GM21619 (cell line): Measurements from ENCODE around the gene RXRA.

Source experiments
- ATAC-seq: cut with Tn5 transposase; IDR thresholded peaks from one replicate; pipeline ENCODE4 v1.9.1; 2021; ENCODE audit not compliant: unreplicated experiment

Gene RXRA

DNA sequence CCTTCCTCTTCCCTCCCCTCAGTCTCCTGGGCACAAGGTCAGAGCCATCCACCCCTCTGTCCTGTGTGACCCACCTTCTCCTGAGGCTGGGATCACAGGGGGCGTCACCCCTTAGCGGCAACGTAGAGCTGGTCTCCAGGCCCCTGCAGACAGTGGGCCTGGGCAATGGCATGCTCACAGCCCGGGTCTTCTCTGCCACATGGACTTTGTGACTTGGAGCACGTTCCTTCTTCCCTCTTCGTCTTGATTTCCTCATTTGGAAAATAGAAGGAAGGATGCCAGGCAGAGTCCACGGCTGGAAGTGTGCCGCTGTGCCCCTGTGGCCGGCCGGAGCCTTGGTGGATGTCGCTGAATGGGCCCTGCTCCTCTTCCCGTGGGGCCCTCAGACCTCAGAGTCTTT is 10.0 kb downstream of the RXRA start:
- no peak for ATAC-seq

DNA sequence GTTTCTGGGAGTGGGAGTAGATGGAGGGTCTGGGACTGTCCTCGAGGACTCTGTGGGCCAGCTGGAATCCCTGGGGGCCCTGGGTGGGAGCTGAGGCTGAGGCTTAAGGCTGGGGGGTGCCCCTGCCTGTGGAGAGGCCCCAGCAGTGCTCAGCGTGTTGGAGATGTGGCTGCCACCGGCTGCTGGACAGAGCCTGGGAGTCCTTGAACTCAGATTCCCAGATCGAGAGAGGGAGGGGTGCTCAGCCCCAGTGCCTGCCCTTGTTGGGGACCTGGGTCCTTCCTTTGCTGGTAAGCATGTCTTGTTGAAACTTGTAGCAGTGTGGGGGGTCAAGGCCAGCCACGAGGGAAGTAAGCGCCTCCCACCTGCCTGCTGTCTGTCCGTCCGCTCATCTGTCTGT is 10.7 kb downstream of the RXRA start:
- ATAC-seq, result no peak

DNA sequence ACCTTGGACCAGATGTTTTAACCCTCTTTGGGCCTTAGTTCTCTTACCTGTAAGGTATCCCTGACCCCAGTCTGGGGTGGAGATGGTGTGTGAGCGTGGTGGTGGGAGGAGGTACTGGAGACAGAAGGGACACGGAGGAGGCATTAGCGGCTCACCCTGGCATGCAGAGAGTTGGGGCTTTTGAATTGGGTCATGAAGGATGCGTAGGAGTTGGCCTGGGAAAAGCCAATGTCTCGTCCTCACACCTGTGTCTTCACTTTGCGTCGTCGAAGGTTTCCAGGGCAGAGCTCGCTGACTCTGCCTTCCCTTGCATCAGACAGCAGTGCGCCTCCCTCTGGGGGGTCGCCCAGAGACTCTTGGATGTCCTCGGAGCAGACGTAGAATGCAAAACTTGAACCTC is 11.2 kb downstream of the RXRA start:
- ATAC-seq, result no peak

DNA sequence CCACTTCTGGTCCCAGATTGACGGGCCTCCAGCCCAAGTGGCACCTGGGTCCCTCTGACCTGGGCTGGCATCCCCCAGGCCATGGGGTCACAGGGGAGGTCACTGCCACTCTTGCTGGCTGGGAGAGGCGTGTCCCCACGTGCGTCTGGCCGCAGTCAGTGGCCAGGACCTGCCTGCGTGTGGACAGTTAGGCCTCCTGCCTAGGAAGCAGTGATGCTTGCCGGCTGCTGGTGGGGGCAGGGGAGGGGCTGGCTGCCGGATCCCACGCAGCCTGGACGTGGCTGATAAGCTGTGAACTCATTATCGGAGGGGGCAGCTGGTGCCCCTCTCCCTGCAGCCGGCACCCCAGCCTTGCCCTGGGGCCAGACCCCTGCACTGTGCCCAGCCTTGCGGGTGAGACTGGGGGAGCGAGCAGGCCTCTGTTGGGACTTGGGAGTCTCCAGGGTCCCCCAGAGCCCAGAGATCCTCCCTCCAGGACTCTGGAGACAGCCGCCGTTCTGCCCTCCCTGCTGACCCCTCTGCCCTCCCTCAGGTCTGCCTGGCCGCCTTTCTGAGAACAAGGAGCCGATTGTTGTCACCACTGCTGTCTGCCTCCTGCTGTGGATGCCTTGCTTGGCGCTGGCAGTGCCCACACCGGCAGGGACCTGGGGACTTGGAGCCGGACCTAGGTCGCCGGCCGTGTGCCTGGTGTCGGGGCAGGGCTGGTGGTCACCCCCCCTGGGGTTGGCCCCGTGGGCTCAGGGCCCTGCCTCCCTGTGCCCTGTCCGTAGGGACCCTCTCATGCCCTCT is 12.3 kb downstream of the RXRA start:
- no peak for ATAC-seq

DNA sequence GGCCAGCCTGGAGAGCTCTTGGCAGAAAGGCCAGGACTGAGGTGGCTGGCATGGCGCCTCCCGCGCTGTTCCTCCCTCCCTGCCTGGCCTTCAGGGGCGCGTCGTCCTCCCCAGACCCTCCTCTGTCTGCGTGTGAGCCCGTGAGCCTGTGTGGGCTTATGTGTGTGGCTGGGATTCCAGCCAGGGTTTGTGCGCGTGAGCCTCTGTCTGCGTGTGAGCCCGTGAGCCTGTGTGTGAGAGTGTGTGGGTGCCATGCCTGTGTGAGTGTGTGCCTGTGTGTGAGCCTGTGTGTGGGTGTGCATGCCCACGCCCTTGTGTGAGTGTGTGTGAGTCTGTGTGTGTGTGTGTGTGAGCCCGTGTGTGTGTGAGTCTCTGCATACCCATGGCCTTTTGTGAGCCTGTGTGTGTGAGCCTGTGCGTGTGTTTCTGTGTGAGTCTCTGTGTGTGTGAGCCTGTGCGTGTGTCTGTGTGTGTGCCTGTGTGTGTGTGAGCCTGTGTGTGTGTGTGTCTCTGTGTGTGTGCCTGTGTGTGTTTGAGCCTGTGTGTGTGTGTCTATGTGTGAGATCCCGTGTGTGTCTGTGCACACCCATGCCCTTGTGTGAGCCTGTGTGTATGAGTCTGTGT is 13.0 kb downstream of the RXRA start:
- ATAC-seq, result no peak

DNA sequence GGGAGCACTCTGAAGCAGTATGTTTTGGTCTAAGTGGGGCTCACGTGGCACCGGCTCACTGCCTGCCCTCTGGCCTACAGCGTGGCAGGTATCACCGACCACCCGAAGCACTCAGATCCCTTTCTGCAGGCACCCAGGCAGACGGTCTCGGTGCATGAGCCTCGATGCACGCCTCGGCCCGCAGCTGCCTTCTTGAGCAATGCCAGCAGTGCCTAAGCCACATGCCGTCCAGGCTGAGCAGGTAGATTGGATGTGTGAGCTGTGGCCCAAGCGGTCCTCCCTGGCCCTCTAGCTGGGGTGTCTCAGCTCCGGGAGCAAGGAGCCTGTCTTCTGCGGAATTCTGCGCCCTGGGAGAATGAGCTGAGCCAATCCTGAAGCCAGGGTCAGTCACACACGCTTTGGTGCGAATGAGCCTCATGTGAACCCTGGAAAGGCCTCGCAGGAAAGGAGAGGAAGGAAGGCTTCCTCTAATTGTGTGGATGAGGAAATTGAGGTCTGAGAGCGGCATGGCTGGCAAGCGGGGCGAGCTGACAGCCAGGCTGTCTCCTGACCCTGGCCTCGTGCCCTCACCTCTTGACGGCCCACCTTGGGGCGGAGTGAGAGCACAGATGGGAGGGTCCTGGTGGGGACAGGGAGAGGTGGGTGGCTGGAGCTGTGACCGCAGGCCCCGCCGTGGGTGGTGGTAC is 14.4 kb downstream of the RXRA start:
- no peak for ATAC-seq

DNA sequence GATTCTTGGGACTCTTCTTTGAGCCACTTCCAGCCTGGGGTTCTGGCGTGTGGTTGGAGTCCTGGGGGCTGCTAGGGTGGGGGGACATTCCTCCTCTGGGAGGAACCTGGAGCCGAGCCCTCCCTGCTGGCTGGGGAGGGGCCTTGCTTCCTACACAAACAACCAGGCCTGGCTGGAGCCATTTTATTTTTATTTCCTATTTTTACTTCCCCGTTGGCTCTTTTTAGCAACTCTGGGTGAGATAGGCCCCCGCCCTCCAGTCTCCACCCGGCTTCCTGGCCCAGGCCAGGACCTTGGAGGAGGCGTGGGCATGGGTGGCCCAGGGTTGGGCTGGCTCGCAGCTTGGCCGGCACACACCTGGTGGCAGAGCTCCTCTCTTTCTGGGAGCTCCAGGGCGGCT is 15.1 kb downstream of the RXRA start:
- ATAC-seq, result no peak

DNA sequence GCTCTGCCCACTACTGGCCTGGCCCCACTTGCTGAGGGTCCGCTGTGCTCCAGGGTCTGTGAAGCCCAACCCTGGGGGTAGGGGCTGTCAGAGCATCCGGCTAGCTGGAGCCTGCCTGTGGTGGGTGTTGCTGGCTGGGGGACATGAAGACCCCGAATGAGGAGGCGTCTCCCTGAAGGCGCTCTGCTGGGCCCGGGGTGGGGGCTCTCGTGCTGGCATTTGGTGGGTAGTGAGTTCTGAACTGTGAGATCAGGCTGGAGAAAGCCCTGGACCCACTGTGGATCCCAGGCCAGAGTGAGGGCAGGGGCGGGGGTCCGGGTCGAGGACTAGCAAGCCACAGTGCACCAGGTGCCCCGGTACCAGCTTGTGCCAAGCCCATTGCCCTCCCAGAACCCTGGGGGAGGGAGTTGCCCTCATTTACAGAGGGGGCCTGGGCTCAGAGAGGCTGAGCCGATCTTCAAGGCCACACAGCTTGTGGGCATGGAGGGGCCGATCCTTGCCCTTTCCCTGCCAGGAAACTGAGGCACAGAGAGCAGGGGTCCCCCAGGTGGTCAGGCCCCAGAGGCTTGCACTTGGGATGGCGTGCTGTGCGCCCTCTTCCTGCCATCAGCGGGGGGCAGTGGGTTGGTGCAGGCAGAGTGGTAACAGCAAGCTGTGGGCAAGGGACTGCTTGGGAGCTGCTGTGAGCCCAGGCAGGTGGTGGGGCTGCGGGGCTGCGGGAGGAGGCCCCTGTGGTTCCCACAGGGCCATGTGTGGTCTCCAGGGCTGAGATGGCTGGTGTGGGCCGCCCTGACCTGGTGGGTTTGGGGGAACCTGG is 15.9 kb downstream of the RXRA start:
- no peak for ATAC-seq

DNA sequence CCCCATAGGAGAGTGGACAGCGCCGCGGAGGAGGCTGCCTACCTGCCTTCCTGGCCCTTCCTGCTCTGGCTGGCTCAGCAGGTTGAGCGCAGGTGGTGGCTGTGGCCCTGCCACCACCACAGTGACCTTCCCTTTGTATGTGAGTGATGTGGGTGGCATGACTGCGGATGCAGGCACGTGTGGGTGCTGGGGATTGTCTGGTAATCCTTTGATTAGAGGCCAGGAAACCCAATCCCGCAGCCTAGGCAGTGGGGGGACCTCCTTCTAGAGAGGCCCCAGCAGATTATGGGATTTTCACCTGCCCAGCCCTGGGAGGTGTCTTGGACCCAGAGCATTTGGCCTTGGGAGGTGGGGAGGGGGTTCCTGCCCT is 16.5 kb downstream of the RXRA start:
- ATAC-seq, result no peak

DNA sequence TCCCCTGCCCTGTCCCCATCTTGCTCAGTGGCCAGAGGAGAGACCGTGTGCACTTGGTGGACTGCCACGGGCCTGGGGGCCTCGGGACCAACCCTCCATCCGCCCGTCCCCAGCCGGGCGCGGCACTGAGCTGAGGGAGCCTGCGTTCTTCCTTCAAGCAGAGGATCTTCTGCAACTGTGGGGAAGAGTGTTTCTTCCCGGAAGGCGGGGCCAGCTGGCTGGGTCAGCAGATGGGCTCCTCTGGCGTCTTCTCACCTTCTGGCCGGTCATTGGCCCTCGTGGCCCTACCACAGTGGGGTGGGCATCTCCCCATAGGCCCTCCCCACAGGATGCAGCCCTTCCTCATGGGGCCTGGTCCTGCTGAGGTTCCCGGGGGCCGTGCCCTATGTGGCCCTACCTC is 17.4 kb downstream of the RXRA start:
- ATAC-seq, result no peak

DNA sequence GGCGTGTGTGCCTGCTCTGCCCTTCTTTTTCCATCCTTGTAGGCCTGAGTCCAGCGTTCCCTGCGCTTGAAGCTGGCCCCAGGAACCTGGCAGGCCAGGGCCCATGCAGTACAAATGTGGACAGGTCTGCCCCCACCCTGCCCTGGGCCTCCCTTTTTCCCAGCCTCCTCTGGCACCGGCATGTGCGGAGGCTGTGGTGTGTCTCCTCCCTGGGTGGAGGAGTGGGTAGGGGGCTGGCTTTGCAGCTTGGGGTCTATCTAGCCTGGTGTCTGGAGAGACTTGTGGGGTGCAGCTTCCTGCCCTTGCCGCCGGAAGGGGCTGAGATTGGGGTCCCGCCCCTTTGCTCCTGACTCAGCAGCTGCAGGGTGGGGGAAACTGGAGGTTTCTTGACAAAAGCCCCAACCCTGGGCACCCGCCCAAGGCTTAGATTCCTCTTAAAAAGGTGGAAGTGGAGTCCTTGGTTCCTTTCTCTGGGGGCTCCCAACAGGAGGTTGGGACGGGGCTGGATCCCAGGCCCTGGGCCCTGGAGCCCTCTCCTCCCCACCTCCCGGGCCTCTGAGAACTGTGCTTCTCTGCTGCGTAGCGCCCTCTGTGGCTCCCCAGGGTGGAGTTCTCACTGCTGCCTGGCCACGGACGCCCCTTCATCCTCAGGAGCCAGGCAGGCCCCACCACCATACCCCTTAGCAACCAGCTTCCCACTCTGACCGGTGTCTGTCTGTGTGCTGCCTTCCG is 18.0 kb downstream of the RXRA start:
- no peak for ATAC-seq

DNA sequence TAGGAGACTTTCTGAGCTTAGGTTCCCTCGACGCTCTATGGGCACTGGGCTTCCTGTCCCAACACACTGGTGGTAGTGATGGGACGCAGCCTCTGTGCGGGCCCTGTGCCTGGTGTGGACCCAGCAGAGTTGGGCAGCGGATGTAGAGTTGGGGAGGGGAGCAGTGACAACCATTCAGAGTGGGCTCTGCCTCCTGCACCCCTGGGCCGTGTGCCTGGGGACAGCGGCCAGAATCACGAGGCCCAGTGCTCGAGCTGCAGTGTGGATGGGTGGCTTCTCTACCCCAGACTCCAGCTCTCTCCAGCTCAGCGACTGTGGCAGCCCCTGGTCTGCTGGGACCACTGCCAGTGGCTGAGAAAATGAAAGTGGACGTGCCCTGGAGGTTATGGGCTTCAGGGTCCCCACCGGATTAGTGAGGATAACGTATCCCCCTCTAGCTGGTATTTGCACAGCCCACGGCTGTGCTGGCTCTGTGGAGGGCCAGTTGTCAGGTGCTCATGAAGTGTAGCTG is 18.6 kb downstream of the RXRA start:
- no peak for ATAC-seq

DNA sequence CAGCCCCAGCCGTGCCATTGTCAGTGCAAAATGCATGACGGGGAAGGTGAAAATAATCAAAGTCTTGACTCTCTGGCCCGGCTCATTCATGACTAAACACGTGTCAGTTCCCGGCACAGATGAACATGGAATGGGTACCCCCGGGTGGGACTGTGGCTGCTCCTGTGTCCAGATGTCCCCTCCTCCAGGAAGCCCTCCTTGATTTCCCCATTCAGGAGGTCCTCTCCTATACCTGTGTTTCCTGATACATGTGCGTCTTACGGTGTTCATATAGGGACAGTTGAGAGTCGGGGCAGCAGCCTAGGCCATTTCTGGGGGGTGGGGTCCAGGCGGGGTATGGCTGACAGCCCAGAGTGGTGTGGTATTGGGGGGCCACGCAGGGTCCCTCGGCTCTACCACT is 19.5 kb downstream of the RXRA start:
- no peak for ATAC-seq

DNA sequence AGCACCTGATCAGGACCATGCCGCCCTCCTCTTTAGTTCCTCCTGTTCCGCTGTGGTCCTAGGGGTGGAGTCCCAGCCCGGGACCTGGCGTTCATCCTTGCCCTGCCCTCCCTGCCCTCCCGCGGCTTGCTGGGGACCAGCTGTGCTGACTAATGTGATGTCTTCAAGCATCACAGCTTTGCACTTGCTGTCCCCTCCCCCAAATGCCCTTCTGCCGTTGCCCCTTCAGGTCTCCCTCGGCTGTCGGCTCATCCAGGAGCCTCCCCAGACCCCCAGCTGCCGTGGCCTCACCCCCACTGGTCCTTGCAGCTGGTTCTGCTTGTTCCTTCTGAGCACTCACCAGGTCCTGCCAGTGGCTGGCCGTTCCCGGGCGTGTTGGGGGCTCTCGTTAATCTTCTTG is 19.9 kb downstream of the RXRA start:
- no peak for ATAC-seq

DNA sequence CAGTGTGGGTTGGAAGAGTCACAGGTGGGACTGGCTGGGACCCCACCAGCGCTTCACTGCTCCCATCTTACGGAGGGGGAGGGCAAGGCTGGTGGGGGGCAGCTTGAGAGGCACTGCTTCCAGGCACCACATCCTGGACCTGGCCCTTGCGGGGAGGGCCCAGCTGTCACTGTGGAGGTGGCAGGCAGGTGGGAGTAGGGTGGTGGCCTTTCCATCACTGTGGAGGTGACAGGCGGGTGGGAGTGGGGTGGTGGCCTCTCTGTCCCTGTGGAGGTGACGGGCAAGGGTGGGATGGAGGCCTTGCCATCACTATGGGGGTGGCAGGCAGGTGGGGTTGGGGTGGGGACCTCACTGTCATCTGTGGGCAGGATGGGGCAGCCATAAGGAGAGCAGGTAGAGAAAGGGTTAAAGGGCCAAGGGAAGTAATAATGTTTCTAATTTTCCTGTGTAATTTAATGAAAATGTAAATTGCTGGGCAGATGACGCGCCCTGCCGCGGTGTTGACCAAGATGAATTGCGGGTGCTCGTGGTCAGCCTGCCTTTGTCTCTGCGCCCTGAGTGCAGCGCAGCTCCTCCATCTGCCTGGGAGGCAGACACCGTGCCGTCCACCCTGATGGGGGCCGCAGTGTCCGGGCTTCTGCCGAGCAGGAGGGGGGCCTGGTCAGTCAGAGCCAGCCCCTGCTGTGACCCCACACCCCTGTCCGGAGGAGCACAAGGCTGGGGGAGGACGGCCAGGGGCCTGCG is 20.8 kb downstream of the RXRA start:
- no peak for ATAC-seq

DNA sequence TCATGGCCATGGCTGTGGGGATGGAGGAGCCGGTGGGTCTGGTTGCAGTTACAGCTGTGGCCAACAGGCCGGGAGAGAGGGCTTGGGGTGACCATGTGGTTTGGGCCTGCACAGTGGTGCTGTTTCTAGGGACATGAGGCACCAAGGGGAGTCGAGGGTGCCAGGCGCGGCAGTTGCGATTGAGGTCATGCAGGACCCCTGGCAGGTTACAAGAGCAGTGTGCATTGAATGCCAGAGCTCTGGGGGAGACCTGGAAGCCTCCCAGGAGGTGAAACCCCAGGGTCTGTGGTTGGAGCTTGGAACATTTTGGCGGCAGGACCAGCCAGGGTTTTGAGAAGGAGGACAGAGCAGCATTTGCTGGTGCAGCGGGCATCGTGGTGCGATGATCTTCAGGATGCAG is 21.7 kb downstream of the RXRA start:
- ATAC-seq, result no peak

DNA sequence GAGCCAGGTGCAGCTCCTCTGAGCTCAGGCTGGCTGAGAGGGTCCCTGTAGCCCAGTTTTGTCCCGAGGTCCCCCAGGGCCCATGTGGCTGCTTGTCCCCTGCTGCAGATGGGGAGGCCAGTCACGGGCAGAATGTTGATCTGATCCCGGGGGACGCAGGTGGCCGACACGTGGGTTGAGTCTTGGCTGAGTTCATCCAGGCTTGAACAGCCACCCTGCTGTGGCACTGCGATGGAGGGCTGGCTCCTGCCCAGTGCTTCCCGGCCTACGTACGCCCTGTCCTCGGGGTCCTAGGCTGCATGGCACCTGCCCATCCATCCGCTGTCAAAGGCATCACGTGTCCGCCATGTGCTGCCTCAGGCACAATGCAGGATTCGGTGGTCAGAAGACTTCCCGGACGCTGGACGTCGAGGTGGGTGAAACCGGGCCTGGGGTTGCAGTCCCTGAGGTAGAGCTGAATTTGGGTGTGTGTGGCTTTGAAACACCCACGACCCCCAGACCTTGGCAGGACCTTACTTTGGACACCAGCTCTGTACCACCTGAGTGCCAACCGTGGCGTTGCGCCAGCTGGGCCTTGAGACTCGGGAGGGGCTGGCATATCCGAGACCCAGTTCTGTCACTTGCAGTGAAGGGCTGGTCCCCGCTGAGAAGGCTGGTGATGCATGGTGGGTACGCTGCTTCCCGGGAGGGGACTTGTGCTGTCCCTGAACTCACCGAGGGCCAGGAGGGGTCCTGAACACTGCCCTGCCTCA is 22.3 kb downstream of the RXRA start:
- ATAC-seq, result no peak

DNA sequence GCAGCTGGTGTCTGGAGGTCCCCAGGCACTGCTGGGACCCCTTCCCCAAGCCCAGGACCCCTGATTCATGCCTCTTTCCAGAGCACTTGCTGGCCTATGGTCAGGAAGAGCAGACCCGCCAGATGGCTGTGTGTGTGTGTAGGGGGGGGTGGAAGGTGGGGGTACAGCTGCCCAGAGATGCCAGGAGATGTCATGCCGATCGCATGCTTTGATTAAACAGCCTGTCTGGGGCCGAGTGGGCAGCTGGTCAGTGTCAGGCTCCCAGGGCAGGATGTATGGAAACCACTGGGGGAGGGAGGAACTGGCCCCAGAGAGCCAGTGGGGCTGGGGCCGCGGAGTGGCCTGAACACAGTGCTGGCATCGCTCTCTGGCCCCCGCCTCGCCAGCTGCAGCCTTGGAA is 23.7 kb downstream of the RXRA start:
- no peak for ATAC-seq

DNA sequence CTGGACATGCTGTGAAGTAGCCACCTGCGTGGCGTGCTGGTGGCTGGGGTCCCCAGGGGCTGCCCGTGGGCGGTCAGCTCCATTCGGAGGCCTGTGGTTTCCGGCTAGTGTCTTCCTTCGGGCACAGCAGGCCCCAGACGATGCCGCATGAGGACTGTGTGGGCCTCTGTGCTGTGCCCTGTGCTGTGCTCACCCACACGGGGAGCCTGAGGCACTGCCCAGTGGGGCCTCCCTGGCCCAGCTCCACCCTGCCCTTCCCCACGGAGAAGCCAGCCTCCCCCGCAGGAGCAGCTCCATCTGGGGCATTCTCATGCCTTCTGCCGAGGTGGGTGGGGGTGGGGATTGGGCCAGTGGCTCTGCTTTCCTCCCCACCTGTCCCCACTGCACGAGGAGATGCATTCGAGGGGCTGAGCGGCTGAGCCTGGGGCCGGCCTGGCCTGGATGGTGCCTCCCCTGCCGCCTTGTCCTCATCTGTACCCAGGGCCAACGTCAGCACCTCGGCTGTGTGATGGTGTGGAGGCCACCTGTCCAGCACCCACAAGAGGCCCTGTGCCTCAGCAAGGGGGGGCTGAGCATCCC is 24.2 kb downstream of the RXRA start:
- ATAC-seq, result no peak
